B cell (primary cell): Measurements from ENCODE around the gene RPA3.
"Not testable (repeated sequence)": the region's sequence is repeated elsewhere in the genome, so short reads cannot be mapped to it uniquely, and the experiment has no call there.

Experiments
- CTCF ChIP-seq: fragments of 200-600 bp; IDR thresholded peaks from one replicate; pipeline ENCODE4 v1.8.0; 2022; ENCODE audit warnings: antibody characterized with exemption, mild to moderate bottlenecking
- EZH2 ChIP-seq: IDR thresholded peaks from 2 replicates; pipeline ENCODE4 v1.6.1; 2012; ENCODE audit warnings: borderline replicate concordance, low read depth, mild to moderate bottlenecking, moderate library complexity, low read length; ENCODE audit not compliant: insufficient read depth, poor library complexity, severe bottlenecking

- not testable (repeated sequence) for TF ChIP-seq CTCF, EZH2
These were observed 61.9 kb downstream of the RPA3 start for GRCh38 chr7:7656459-7656858.
